Embryonic facial prominence (tissue), 1 donor: ENCODE results near the gene COL1A1.

Experiments
- DNase-seq: peaks from one replicate; pipeline ENCODE4 v3.0.0-alpha.2; 2016; ENCODE audit errors: extremely low spot score

COL1A1 gene

GRCh38 chr17:50153650-50154575 lies 47.5 kb downstream of the COL1A1 start:
- no peak for DNase-seq

- DNase-seq = no peak
Observed at GRCh38 chr17:50152736-50153135, 48.7 kb downstream of the COL1A1 start.

- DNase-seq = peak; percentile 65
Observed at GRCh38 chr17:50151937-50152547, 49.4 kb downstream of the COL1A1 start.

- peak; percentile 80 for DNase-seq
Observed at GRCh38 chr17:50151041-50151936, 50.1 kb downstream of the COL1A1 start.

- DNase-seq = no peak
Observed at GRCh38 chr17:50150354-50151040, 50.9 kb downstream of the COL1A1 start, which contains the start of gene PPP1R9B. Gene PPP1R9B, minus strand, starts transcription at chr17:50150677. Its CDS starts 164 bp downstream, at chr17:50150513.

GRCh38 chr17:50149417-50150353 lies 51.7 kb downstream of the COL1A1 start:
- DNase-seq = no peak

GRCh38 chr17:50149091-50149416 lies 52.4 kb downstream of the COL1A1 start:
- no peak for DNase-seq

- no peak for DNase-seq
Observed at GRCh38 chr17:50148226-50149090, 53.0 kb downstream of the COL1A1 start.

GRCh38 chr17:50147841-50148225 lies 53.6 kb downstream of the COL1A1 start:
- no peak for DNase-seq

GRCh38 chr17:50146927-50147665 lies 54.3 kb downstream of the COL1A1 start:
- no peak for DNase-seq

GRCh38 chr17:50146230-50146926 lies 55.1 kb downstream of the COL1A1 start:
- no peak for DNase-seq

GRCh38 chr17:50145532-50146229 lies 55.8 kb downstream of the COL1A1 start:
- no peak for DNase-seq

- no peak for DNase-seq
Observed at GRCh38 chr17:50144845-50145531, 56.4 kb downstream of the COL1A1 start.

GRCh38 chr17:50144355-50144754 lies 57.1 kb downstream of the COL1A1 start:
- no peak for DNase-seq

GRCh38 chr17:50143461-50144176 lies 57.8 kb downstream of the COL1A1 start:
- no peak for DNase-seq

GRCh38 chr17:50141745-50142110 lies 59.7 kb downstream of the COL1A1 start:
- DNase-seq = no peak
